Measurements from ENCODE around the gene AKAIN1. TPM values are rescaled to one million over a fixed set of nuclear protein-coding genes. Genes with fewer than 3 reads are reported as not detected.
A peak's percentile ranks its signal among the peaks of the same experiment; 100 is the strongest.

Gene AKAIN1
- total and polyA plus RNA-seq, 2 experiments from 2014 or later: not detected

DNA sequence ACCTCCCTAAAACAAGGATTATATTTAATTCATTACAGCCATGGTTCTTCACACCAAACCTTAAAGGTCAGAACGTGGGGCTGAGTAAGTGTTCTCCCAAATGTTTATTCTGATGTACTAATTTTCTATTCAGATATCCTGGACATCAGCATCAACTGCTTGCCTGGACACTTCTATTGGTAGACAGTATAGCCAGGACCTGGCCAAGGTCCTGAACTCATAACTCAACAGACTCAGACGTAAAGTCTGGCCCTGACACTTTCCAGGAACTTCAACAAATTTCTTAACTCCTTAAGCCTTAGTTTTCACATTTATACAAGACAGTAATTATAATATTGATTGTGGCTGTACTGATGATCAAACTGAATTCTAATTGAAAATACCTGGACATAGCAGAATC is 89.1 kb downstream of the AKAIN1 start:
- H3K27me3 Mint-ChIP-seq (ENCODE audit: insufficient read depth, low read depth, poor library complexity): no peaks in the 10 kb centered on the region
- TF ChIP-seq STAT1 (IDR thresholded peaks at IDR 0.05; ENCODE audit: unreplicated experiment): no peak
- TF ChIP-seq, protein P1, sequence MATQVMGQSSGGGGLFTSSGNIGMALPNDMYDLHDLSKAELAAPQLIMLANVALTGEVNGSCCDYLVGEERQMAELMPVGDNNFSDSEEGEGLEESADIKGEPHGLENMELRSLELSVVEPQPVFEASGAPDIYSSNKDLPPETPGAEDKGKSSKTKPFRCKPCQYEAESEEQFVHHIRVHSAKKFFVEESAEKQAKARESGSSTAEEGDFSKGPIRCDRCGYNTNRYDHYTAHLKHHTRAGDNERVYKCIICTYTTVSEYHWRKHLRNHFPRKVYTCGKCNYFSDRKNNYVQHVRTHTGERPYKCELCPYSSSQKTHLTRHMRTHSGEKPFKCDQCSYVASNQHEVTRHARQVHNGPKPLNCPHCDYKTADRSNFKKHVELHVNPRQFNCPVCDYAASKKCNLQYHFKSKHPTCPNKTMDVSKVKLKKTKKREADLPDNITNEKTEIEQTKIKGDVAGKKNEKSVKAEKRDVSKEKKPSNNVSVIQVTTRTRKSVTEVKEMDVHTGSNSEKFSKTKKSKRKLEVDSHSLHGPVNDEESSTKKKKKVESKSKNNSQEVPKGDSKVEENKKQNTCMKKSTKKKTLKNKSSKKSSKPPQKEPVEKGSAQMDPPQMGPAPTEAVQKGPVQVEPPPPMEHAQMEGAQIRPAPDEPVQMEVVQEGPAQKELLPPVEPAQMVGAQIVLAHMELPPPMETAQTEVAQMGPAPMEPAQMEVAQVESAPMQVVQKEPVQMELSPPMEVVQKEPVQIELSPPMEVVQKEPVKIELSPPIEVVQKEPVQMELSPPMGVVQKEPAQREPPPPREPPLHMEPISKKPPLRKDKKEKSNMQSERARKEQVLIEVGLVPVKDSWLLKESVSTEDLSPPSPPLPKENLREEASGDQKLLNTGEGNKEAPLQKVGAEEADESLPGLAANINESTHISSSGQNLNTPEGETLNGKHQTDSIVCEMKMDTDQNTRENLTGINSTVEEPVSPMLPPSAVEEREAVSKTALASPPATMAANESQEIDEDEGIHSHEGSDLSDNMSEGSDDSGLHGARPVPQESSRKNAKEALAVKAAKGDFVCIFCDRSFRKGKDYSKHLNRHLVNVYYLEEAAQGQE (IDR thresholded peaks at IDR 0.05; ENCODE audit: unreplicated experiment): peak; percentile 66
- H3K27ac Mint-ChIP-seq: no peak overlapping the region
- Histone ChIP-seq H3K36me3 (ENCODE audit: insufficient read depth) (no peaks in the 10 kb centered on the region), H3K79me2 (replicated peaks; ENCODE audit: insufficient read depth) (no peaks in the 10 kb centered on the region), H3K27ac (ENCODE audit: low read depth) (no peak overlapping the region), H3F3A (replicated peaks; ENCODE audit: low read depth) (no peaks in the 10 kb centered on the region), H3K4me1 (ENCODE audit: insufficient read depth) (peaks cover 4% of the 10 kb centered on the region; the same call in 1 of the 2 replicates), H3K9me2 (ENCODE audit: insufficient read depth) (no peaks in the 10 kb centered on the region), H3K4me3 (no peak overlapping the region), H2AFZ (no peak overlapping the region), H4K20me1 (replicated peaks; ENCODE audit: insufficient read depth) (no peaks in the 10 kb centered on the region), H3K27me3 (ENCODE audit: insufficient read depth) (no peaks in the 10 kb centered on the region), H3K4me2 (no peak overlapping the region)
- no peaks in the 10 kb centered on the region for H3K36me3 Mint-ChIP-seq (ENCODE audit: low read depth)
- peaks cover 13% of the 10 kb centered on the region for H3K4me1 Mint-ChIP-seq
- peak; percentile 20 for DNase-seq (ENCODE audit: low spot score)
- H3K4me3 Mint-ChIP-seq: no peak overlapping the region
- H3K9me3 Mint-ChIP-seq: no peaks in the 10 kb centered on the region; the same call in 2 of the 3 replicates
- no peak for ATAC-seq

DNA sequence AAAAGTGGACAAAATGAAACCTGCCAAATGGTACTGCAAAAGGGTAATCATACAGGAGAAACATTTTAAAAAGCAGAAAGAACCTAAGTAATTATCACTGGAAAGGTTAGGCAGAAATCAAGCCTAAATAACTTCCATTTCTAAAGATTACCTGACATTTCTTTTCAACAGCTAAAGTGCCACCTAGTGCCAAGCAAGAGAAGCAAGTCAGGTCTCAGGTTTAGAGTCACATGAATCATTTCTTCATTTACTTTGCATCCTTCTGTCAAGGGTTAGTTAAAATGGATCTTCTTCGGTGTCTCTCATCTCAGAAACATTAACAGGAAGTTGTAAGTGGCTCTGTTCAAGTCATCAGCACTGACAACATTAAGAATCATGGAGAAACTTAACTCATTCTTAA is 90.3 kb downstream of the AKAIN1 start:
- H3K27me3 ChIP-seq (ENCODE audit: insufficient read depth): no peaks in the 10 kb centered on the region
- TF ChIP-seq, protein P2, sequence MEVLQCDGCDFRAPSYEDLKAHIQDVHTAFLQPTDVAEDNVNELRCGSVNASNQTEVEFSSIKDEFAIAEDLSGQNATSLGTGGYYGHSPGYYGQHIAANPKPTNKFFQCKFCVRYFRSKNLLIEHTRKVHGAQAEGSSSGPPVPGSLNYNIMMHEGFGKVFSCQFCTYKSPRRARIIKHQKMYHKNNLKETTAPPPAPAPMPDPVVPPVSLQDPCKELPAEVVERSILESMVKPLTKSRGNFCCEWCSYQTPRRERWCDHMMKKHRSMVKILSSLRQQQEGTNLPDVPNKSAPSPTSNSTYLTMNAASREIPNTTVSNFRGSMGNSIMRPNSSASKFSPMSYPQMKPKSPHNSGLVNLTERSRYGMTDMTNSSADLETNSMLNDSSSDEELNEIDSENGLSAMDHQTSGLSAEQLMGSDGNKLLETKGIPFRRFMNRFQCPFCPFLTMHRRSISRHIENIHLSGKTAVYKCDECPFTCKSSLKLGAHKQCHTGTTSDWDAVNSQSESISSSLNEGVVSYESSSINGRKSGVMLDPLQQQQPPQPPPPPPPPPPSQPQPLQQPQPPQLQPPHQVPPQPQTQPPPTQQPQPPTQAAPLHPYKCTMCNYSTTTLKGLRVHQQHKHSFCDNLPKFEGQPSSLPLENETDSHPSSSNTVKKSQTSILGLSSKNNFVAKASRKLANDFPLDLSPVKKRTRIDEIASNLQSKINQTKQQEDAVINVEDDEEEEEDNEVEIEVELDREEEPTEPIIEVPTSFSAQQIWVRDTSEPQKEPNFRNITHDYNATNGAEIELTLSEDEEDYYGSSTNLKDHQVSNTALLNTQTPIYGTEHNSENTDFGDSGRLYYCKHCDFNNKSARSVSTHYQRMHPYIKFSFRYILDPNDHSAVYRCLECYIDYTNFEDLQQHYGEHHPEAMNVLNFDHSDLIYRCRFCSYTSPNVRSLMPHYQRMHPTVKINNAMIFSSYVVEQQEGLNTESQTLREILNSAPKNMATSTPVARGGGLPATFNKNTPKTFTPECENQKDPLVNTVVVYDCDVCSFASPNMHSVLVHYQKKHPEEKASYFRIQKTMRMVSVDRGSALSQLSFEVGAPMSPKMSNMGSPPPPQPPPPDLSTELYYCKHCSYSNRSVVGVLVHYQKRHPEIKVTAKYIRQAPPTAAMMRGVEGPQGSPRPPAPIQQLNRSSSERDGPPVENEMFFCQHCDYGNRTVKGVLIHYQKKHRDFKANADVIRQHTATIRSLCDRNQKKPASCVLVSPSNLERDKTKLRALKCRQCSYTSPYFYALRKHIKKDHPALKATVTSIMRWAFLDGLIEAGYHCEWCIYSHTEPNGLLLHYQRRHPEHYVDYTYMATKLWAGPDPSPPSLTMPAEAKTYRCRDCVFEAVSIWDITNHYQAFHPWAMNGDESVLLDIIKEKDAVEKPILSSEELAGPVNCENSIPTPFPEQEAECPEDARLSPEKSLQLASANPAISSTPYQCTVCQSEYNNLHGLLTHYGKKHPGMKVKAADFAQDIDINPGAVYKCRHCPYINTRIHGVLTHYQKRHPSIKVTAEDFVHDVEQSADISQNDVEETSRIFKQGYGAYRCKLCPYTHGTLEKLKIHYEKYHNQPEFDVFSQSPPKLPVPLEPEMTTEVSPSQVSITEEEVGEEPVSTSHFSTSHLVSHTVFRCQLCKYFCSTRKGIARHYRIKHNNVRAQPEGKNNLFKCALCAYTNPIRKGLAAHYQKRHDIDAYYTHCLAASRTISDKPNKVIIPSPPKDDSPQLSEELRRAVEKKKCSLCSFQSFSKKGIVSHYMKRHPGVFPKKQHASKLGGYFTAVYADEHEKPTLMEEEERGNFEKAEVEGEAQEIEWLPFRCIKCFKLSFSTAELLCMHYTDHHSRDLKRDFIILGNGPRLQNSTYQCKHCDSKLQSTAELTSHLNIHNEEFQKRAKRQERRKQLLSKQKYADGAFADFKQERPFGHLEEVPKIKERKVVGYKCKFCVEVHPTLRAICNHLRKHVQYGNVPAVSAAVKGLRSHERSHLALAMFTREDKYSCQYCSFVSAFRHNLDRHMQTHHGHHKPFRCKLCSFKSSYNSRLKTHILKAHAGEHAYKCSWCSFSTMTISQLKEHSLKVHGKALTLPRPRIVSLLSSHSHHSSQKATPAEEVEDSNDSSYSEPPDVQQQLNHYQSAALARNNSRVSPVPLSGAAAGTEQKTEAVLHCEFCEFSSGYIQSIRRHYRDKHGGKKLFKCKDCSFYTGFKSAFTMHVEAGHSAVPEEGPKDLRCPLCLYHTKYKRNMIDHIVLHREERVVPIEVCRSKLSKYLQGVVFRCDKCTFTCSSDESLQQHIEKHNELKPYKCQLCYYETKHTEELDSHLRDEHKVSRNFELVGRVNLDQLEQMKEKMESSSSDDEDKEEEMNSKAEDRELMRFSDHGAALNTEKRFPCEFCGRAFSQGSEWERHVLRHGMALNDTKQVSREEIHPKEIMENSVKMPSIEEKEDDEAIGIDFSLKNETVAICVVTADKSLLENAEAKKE (CRISPR knock-in tag; IDR thresholded peaks at IDR 0.05): no peak
- TF ChIP-seq, protein P3, sequence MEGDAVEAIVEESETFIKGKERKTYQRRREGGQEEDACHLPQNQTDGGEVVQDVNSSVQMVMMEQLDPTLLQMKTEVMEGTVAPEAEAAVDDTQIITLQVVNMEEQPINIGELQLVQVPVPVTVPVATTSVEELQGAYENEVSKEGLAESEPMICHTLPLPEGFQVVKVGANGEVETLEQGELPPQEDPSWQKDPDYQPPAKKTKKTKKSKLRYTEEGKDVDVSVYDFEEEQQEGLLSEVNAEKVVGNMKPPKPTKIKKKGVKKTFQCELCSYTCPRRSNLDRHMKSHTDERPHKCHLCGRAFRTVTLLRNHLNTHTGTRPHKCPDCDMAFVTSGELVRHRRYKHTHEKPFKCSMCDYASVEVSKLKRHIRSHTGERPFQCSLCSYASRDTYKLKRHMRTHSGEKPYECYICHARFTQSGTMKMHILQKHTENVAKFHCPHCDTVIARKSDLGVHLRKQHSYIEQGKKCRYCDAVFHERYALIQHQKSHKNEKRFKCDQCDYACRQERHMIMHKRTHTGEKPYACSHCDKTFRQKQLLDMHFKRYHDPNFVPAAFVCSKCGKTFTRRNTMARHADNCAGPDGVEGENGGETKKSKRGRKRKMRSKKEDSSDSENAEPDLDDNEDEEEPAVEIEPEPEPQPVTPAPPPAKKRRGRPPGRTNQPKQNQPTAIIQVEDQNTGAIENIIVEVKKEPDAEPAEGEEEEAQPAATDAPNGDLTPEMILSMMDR (conservative IDR thresholded peaks at IDR 0.05; ENCODE audit: low read depth in 2 of 2): peak; percentile 70 to 73

More for the DNA sequence above, 90.3 kb downstream of the AKAIN1 start:
- no peak overlapping the region for H3K4me3 Mint-ChIP-seq
- Histone ChIP-seq H3K36me3 (ENCODE audit: insufficient read depth) (no peaks in the 10 kb centered on the region), H3K27ac (ENCODE audit: low read depth) (no peak overlapping the region), H3K9me2 (ENCODE audit: insufficient read depth) (no peaks in the 10 kb centered on the region), H3K4me3 (no peak overlapping the region), H3K4me2 (no peak overlapping the region), H3F3A (replicated peaks; ENCODE audit: low read depth) (no peaks in the 10 kb centered on the region), H3K79me2 (replicated peaks; ENCODE audit: insufficient read depth) (no peaks in the 10 kb centered on the region), H4K20me1 (replicated peaks; ENCODE audit: insufficient read depth) (no peaks in the 10 kb centered on the region), H3K4me1 (ENCODE audit: insufficient read depth) (peaks cover 4% of the 10 kb centered on the region; the same call in 1 of the 2 replicates), H2AFZ (no peak overlapping the region)
- no peak overlapping the region; the same call in 1 of the 2 replicates for H3K27ac Mint-ChIP-seq
- no peaks in the 10 kb centered on the region for H3K27me3 Mint-ChIP-seq (ENCODE audit: insufficient read depth, low read depth, poor library complexity)
- no peaks in the 10 kb centered on the region; the same call in 2 of the 3 replicates for H3K9me3 Mint-ChIP-seq
- DNase-seq (ENCODE audit: low spot score): peak; percentile 60
- no peak; the same call in 2 of the 3 replicates for ATAC-seq
- H3K36me3 Mint-ChIP-seq (ENCODE audit: low read depth): no peaks in the 10 kb centered on the region
- H3K4me1 Mint-ChIP-seq: peaks cover 13% of the 10 kb centered on the region

Data from GM23338 (cell line).